Motor neuron (in vitro differentiated cells): ENCODE measurements around the gene DMPK. TPM values are rescaled to one million over a fixed set of nuclear protein-coding genes. Genes with fewer than 3 reads are reported as not detected.

Experiments
- ATAC-seq, 8 experiments: fragments of 200-7000 bp; cut with Tn5 transposase; replicated peaks in 6 of 8; 2 replicates each; pipeline ENCODE4 v1.8.0; 2021; ENCODE audit warnings: mild to moderate bottlenecking in 8 of 8, moderate library complexity in 8 of 8
- H3K27ac ChIP-seq, 2 donors: fragments of 250-450 bp; sonication (Bioruptor Pico); 2 replicates each; pipeline ENCODE4 v1.9.0; 2021; ENCODE audit warnings: antibody characterized with exemption in 2 of 2, mild to moderate bottlenecking in 2 of 2, moderate library complexity in 1 of 2
- H3K4me1 ChIP-seq, 2 donors: fragments of 250-450 bp; sonication (Bioruptor Pico); replicated peaks in 1 of 2; 2 replicates each; pipeline ENCODE4 v1.6.1; 2021; ENCODE audit warnings: antibody characterized with exemption in 2 of 2, mild to moderate bottlenecking in 2 of 2, moderate library complexity in 1 of 2
- H3K4me3 ChIP-seq, 5 donors: fragments of 250-450 bp; sonication (Bioruptor Pico); 2 replicates each; pipeline ENCODE4 v1.9.0; 2021; ENCODE audit warnings: antibody characterized with exemption in 5 of 5, mild to moderate bottlenecking in 5 of 5, moderate library complexity in 4 of 5
- WGBS, 10 experiments: fragments of 450-650 bp; shearing (Covaris generic); methylation state at CpG; one replicate each; pipeline ENCODE4 v1.0.0; 2022; 5-methylcytosine and 5-hydroxymethylcytosine counted together
- in situ Hi-C, 9 experiments: fragments of 400-800 bp; cut with MboI; loops; one replicate each; pipeline ENCODE4 v1.15.0; 2021; ENCODE audit warnings: low sequenced_read_pairs in 9 of 9, low pct_unique_long_range_greater_than_20kb in 2 of 9; ENCODE audit not compliant: unreplicated experiment in 9 of 9
- total RNA-seq, 8 experiments: library from RNA; unstranded; fragments of 300-600 nt; gene quantifications; 2 replicates each; pipeline versions ENCODE4 v1.2.3 to v1.2.4, GENCODE V29; 2022

Gene DMPK
- total RNA-seq, 8 experiments from 2014 or later: 18.8 to 41.5 (median 26.9) TPM

GRCh38 chr19:45768655-45768983 is 13.7 kb downstream of the DMPK start:
- WGBS, 10 experiments: no CpG with 5 or more reads among the region's 33 CpGs
- Histone ChIP-seq H3K4me1 (peaks cover 16 to 28% of the 10 kb centered on the region in 2 donors), H3K4me3 (peak overlapping the region; percentile 40 to 71 (median 46)), H3K27ac (peak overlapping the region; percentile 39 to 81)
- no peak for ATAC-seq
- in situ Hi-C loops: no loop called here

- ATAC-seq: peak in 3 of 8 experiments; percentile 0
Observed at GRCh38 chr19:45767881-45768654, 14.2 kb downstream of the DMPK start.

GRCh38 chr19:45767410-45767880 is 14.8 kb downstream of the DMPK start:
- H3K4me1 ChIP-seq: peaks cover 18 to 29% of the 10 kb centered on the region in 2 donors
- in situ Hi-C loops: no loop called here
- WGBS, 10 experiments: 0% methylated on average over 3 to 4 of the region's 31 CpGs; no CpG with 5 or more reads in 8 of the 10 experiments
- H3K4me3 ChIP-seq: peak overlapping the region; percentile 40 to 71 (median 46)
- peak overlapping the region; percentile 1 to 81 for H3K27ac ChIP-seq
- peak in 3 of 8 experiments; percentile 7 to 13 (median 12) for ATAC-seq

More at GRCh38 chr19:45767881-45768654, 14.2 kb downstream of the DMPK start:
- Histone ChIP-seq H3K4me1 (peaks cover 18 to 29% of the 10 kb centered on the region in 2 donors), H3K4me3 (peak overlapping the region; percentile 40 to 71 (median 46)), H3K27ac (peak overlapping the region; percentile 39 to 81)
- WGBS, 10 experiments: 0 to 7% (median 3%) methylated on average over 1 to 12 of the region's 102 CpGs; no CpG with 5 or more reads in 5 of the 10 experiments
- in situ Hi-C loops: no loop called here

DNA sequence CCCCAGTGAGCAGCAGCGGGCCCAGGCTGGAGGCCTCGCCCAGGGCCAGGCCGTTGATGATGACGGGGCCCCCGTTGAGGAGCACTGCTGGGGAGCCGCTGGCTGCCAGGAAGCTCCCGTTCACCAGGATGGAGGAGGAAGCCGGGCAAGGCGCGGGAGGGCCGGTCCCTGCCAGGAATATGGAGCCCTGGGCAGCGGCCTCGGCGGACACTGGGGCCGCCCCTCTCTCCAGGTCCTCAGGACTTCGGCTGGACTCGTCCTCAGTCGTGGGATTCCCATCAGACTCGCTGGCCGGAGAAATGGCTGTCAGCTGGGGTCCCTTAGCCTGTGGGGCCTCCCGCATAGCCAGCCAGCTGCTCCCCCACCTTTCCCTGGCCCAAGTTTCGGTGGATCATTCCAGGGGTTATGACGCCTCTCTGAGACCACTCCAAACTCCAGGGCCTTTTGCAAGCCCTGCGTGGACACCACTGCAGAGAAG is 15.4 kb downstream of the DMPK start:
- Histone ChIP-seq H3K4me1 (peaks cover 18 to 29% of the 10 kb centered on the region in 2 donors), H3K27ac (peak overlapping the region in 1 of 2 donors; percentile 81), H3K4me3 (peak overlapping the region; percentile 40 to 71 (median 46))
- peak in 2 of 8 experiments; percentile 1 to 8 for ATAC-seq
- in situ Hi-C loops: no loop called here
- 20 to 60% (median 44%) methylated on average over 1 to 9 of the region's 24 CpGs; no CpG with 5 or more reads in 6 of the 10 experiments for WGBS, 10 experiments

DNA sequence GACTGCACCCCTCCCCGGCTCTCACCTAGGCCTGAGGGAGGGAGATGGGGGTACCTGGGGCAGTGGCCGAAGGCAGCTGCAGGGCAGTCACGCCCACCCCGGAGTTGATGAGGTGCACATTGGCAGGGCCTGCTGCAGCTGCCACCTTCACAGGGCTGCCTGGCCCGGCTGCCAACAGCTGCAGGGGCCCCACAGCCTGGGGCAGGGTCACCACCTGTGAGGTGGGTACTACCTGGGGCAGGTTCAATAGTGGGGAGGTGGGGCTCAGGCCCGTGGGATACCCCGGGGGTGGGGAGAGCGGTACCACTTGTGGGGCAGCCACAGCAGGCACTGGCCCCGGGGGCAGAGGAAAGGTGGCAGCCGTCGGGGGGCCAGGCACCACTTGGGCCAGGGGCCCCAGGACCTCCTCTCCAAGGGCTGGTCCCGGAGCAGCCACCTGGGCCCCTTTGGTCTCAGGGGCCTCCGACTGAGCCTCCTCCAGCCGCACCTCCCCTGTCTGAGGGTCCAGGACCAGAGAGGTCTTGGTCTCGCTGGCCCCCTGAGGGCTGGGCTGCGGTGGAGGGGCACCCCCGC is 15.9 kb downstream of the DMPK start:
- H3K4me3 ChIP-seq: peak overlapping the region in 3 of 5 donors; percentile 46 to 71 (median 61)
- H3K27ac ChIP-seq: no peak overlapping the region
- 60 to 90% methylated on average over 2 to 3 of the region's 17 CpGs; no CpG with 5 or more reads in 8 of the 10 experiments for WGBS, 10 experiments
- peaks cover 18 to 29% of the 10 kb centered on the region in 2 donors for H3K4me1 ChIP-seq
- ATAC-seq: no peak
- in situ Hi-C loops: no loop called here

- in situ Hi-C loops: no loop called here
- Histone ChIP-seq H3K4me1 (peaks cover 18 to 29% of the 10 kb centered on the region in 2 donors), H3K4me3 (no peak overlapping the region), H3K27ac (no peak overlapping the region)
- WGBS, 10 experiments: 98 to 100% methylated on average over 4 to 8 of the region's 23 CpGs; no CpG with 5 or more reads in 8 of the 10 experiments
- no peak for ATAC-seq
Observed at GRCh38 chr19:45765702-45766295, 16.5 kb downstream of the DMPK start.

- Histone ChIP-seq H3K4me3 (no peak overlapping the region), H3K4me1 (peaks cover 18 to 29% of the 10 kb centered on the region in 2 donors), H3K27ac (no peak overlapping the region)
- ATAC-seq: no peak
- 0 to 100% (median 86%) methylated on average over 1 to 2 of the region's 21 CpGs; no CpG with 5 or more reads in 7 of the 10 experiments for WGBS, 10 experiments
- in situ Hi-C loops: no loop called here
Observed at GRCh38 chr19:45764945-45765701, 17.2 kb downstream of the DMPK start.

DNA sequence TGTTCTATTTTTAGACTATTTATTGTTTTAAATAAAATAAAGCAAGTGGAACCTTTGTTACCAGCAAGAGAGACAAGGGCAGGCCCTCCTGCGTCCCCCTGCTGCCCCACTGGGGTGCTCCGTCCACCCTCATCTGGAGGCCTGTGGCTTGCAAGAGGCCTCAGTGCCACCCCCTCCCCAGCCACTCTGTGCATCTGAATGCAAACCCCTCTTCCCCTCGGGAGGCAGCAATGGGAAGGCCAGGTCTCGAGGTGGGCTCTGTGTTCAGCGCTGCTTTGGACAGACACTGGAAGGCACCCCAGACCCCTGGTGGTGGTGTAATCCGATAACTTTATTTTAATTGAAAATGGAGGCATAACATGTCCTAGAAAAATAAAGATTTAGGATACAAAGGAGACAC is 17.8 kb downstream of the DMPK start:
- 30 to 67% (median 31%) methylated on average over 1 to 2 of the region's 6 CpGs; no CpG with 5 or more reads in 7 of the 10 experiments for WGBS, 10 experiments
- Histone ChIP-seq H3K27ac (no peak overlapping the region), H3K4me3 (no peak overlapping the region), H3K4me1 (peaks cover 18 to 29% of the 10 kb centered on the region in 2 donors)
- in situ Hi-C loops: no loop called here
- ATAC-seq: no peak

- H3K27ac ChIP-seq: no peak overlapping the region
- H3K4me3 ChIP-seq: no peak overlapping the region
- in situ Hi-C loops: no loop called here
- 59 to 100% (median 68%) methylated on average over 2 to 9 of the region's 27 CpGs; no CpG with 5 or more reads in 6 of the 10 experiments for WGBS, 10 experiments
- no peak for ATAC-seq
- H3K4me1 ChIP-seq: peaks cover 18 to 29% of the 10 kb centered on the region in 2 donors
Observed at GRCh38 chr19:45763691-45764294, 18.5 kb downstream of the DMPK start.

- WGBS, 10 experiments: 33 to 100% (median 90%) methylated on average over 1 to 8 of the region's 15 CpGs; no CpG with 5 or more reads in 4 of the 10 experiments
- Histone ChIP-seq H3K4me1 (peaks cover 18 to 29% of the 10 kb centered on the region in 2 donors), H3K27ac (no peak overlapping the region), H3K4me3 (no peak overlapping the region)
- no peak for ATAC-seq
- in situ Hi-C loops: no loop called here
Observed at GRCh38 chr19:45762870-45763631, 19.2 kb downstream of the DMPK start.

DNA sequence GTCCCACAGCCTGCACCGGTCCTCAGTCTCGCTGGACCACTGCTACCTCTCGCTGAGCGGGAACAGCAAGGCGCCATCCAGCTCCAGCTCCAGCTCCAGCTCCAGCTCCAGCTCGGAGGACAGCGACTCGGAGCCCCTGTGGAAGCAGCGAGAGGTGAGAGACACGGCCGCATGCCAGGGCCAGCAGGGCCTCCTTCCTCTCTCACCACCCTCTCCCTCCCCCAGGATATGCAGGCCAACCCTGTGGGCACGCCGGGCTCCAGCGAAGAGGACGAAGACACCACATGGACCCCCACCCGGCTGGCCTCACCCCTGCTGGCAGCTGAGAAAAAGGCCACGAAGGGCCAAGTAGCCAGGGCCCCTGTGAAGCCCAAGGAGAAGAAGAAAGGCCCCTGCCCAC is 20.6 kb downstream of the DMPK start:
- no peak overlapping the region for H3K27ac ChIP-seq
- in situ Hi-C loops: no loop called here
- 66 to 100% (median 70%) methylated on average over 1 to 7 of the region's 17 CpGs; no CpG with 5 or more reads in 7 of the 10 experiments for whole genome bisulfite sequencing, 10 experiments
- ATAC-seq: no peak
- peaks cover 18 to 25% of the 10 kb centered on the region in 2 donors for H3K4me1 ChIP-seq
- no peak overlapping the region for H3K4me3 ChIP-seq
